HG02642 (cell line): ENCODE measurements around the gene C14orf119.

Source experiments
- ATAC-seq: cut with Tn5 transposase; IDR thresholded peaks from one replicate; pipeline ENCODE4 v1.9.1; 2021; ENCODE audit warnings: mild to moderate bottlenecking; ENCODE audit not compliant: unreplicated experiment, poor library complexity

The C14orf119 gene

DNA sequence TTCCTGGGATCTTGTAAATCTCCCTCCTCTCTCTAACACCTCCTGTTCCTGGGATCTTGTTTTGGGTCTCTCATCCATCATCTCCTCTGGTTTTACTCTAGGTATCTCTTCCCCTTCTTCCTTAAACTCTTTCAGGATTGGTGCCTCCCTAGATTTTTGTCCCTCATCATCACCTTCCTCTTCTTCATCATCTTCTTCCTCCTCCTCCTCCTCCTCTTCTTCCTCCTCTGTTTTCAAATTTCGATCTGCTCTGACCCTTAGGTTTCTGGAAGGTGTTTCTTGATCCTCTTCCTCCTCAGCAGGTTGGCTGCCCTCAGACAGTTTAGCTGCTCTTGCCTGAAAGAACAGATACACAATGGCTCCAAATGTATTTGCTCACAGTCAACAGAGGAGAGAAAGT lies 14.8 kb upstream of the C14orf119 start:
- ATAC-seq, result no peak

DNA sequence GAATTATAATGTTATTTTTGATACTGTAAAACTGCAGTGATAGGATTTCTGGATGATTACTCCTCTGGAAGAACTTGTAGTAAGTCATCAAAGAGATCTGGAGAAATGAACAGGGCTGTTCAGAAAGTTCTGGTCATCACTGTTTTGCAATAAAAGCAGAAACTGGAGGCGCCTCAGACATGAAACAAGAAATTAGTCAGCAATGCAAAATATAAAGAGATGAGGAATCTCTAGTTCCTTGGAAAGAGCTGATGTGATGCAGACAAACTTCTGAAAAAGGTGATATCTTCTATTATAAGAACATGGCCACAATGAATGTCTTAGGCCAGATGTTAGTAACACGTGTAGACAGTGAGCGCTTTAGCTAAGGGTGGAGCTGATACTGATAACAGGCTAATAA lies 9.8 kb upstream of the C14orf119 start:
- ATAC-seq, result no peak

DNA sequence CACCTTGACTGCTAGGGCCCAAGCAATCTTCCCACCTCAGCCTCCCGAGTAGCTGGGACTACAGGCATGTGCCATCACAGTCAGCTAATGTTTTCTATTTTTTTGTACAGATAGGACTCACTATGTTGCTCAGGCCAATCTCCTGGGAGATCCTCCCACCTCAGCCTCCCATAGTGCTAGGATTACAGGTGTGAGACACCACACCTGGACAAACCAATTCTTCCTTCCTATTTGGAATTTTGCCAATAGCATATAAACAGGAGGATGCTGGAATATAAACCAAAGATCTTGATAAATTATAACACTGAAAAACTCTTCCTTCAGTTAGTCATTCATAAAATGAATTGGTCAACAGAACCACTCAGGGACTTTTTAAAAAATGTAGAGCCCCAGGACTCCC lies 8.7 kb upstream of the C14orf119 start:
- no peak for ATAC-seq

DNA sequence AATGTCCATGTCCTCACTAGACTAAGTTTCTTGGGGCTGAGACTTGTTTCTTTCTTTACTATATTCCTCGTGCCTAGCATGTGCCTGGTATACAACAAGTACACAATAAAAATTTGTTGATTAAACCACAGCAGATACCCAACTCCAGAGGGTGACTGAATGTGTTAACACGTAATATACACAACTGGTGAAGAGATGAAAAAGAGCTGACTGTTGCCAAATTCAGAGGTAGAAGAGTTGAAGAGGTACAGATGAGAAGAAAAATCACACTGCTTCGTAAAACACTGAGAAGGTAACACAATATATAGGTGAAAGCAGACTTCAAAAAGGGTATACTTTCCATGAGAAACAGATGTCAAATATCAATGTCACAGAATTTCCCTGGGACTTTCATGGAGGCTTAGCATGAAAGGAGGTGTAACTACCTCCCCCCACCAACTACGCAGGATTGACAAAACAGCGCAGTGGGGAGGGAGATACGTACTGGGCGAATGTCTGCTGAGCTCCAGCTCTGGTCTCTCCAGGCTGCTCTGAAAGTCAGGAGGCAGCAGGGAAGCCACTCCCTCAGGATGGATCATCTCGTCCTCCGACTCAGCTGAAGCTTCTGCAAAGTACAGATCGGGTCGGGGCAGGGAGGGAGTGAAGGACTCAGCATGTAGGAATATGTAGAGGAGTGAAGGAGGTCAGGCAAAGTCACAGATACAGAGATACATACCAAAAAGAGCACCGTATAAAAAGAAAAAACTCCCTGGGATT lies 5.6 kb upstream of the C14orf119 start:
- no peak for ATAC-seq

DNA sequence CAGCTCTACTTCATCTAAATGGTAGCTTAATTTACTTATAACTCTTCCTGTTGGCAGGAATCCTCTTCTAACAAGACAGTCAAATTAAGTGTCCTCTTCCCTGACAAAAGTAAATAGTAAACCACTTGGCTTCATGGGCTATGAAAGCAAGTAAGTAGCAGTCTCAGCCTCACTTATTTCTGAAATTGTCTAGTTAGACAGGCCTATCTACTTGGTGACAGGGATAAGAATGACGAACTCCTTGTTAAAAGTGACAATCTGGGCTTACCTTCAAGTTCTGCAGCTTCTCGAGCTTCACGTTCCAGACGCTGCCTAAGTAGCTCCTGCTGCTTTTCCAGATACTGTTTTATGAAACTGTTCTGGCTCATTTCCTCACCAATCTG lies 5.1 kb upstream of the C14orf119 start:
- no peak for ATAC-seq

DNA sequence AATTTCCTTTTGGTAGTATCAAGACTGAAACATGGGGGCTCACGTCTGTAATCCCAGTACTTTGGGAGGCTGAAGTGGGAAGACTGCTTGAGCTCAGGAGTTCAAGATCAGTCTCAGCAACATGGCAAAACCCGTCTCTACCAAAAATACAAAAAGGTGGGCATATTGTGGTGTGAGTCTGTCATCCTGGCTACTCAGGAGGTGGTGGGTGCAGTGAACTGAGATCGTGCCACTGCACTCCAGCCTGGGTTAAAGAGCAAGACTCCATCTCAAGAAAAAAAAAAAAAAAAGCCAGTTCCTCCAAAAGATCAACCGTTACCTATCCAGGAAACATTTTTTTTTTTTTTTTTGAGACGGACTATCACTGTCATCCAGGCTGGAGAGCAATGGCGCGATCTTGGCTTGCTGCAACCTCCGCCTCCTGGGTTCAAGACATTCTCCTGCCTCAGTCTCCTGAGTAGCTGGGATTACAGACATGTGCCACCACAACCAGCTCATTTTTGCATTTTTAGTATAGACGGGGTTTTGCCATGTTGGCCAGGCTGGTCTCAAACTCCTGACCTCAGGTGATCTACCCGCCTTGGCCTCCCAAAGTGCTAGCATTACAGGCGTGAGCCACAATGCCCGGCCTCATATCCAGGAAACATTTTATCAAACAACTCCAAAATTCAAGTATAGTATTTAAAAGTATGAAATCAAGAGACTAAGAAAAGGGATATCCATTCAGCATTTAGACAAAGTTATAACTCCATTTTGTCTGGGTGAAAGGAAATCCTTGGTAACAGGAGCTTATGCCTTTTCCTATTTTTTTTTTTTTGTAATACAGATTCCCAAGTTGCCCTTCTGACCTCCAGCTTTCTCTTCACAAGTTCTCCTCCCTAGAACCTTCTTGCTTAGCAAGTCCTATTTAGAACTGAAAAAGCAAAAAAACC lies 3.7 kb upstream of the C14orf119 start:
- ATAC-seq, result no peak

DNA sequence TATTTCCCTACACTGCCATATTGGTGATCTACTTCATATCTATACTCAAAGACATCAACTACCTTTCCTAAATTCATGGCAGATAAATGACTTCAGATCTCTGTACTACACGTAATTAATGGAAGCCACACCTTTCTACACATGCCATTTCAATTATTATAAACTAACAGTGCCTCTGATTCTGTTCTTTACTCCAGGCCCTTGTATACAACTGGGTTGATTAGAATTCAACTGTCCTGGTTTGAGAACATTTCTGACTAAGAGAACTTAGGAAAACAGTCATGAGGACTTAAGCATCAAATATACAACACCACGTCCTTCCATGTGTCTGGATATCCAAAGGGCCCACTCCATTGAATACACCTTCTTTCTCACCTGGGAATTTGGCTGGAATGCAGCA lies 2.2 kb upstream of the C14orf119 start:
- ATAC-seq, result no peak

DNA sequence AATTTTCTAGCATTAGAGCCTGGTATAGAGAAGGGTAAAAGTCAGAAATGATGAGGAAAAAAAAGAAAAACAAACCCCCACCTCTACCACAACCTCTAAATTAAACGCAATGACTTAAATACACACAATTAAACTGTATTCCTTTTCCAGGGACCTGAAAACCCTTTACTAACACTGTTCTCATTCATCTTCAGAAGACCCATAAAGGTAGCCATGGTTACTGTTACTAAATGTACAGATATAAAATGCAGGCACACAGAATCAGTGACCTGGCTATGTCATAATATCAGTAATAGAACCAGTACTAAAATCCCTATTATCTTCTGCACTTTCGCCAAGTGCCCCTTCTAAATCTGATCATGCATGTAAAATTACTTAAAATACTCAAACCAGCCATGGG lies 1.8 kb upstream of the C14orf119 start:
- no peak for ATAC-seq

DNA sequence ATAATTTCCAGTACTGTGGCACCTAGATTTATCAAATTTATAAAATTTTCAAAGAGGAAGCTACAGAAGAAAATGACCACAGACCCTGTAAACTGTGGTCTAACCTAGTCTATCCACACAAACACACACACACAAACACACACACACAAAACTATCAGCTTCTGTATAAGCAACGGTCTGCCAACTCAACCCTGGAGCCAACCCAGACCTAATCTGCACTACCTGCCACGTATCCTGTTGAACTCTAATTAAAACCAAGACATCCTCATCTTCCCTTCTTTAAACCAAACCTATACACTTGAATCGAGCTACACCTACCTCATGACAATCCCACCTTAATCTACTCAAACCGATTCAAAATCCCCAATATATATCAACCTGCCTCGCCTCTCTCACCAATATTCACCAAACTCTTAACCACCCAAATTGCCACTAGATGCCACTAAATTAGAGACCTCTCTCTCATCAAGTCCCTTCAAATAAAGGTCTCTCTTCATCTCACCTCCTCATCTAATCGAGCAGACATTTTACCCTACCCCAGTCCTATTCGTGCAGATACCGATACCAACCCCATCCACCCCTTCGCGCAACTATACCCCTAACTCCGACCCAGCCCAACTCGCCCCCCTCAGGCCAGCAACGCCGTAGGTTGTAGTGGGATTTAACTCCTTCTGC lies 1.2 kb upstream of the C14orf119 start:
- no peak for ATAC-seq

DNA sequence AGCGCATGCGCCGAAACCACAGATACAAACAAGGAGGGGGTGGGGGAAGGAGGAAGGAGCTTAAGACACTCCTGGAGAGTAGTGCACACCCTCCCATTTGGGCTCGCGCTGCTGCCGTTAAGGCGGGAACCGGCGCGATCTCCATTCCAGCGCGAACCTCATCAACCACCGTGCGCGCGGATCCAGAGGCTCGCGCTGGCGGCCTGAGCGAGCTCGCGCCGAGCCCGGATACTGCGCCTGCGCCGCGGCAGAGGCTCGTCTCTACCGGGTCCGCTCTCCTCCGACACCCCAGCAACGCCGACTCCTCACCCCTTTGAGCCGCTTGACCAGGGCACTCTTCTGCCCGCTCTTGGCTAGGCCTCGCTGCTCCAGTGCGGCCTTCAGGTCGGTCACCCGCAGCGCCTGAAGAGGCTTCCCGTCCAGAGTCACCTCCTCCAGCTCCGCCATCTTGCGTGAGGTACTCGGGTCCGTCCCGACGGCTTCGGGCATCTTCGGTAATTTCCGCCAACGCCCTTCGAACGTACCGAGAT lies 574 bp upstream of the C14orf119 start, which contains the start of gene ACIN1:
ACIN1 (minus strand) TSS at position 471 of the 530 bp plus-strand sequence; CDS start at position 447, 24 bp downstream.
- peak; percentile 41 for ATAC-seq

DNA sequence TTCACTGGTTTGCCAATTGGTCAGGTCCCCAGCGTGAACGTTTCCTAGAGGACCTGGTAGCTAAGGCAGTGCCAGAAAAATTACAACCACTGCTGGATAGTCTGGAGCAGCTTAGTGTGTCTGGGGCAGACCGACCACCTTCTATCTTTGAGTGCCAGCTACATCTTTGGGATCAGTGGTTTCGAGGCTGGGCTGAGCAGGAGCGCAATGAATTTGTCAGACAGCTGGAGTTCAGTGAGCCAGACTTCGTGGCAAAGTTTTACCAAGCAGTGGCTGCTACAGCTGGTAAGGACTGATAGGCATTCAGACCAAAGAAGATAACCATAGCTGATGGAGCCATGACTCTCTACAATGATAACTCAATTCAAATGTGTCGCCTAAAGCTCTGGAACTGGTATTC lies 2.5 kb downstream of the C14orf119 start:
- no peak for ATAC-seq

DNA sequence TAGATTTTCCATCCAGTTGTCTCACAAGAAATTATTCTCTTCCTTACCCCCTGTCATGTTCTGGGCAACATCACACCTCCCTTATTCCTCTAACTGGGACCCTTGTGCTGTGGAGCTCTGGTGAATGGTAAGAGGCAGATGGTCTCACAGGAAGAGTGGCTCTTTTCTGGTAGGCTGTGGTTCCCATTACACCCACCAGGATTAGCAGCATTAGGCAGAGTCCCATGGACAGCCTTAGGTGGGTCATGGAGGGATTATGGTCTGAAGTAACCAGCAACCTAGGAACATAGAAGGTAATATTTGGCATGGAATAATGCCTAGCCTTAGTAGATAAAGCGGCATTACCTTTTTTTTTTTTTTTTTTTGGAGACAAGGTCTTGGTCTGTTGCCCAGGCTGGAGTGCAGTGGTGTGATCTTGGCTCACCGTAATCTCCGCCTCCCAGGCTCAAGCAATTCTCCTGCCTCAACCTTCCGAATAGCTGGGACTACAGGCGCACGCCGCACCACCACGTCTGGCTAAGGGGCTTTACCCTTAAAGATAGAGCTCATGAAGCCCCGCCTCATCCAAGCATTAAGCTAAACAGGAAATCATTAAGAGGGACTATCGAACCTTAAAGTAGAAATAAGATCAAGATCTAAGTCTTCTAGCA lies 4.0 kb downstream of the C14orf119 start:
- no peak for ATAC-seq

DNA sequence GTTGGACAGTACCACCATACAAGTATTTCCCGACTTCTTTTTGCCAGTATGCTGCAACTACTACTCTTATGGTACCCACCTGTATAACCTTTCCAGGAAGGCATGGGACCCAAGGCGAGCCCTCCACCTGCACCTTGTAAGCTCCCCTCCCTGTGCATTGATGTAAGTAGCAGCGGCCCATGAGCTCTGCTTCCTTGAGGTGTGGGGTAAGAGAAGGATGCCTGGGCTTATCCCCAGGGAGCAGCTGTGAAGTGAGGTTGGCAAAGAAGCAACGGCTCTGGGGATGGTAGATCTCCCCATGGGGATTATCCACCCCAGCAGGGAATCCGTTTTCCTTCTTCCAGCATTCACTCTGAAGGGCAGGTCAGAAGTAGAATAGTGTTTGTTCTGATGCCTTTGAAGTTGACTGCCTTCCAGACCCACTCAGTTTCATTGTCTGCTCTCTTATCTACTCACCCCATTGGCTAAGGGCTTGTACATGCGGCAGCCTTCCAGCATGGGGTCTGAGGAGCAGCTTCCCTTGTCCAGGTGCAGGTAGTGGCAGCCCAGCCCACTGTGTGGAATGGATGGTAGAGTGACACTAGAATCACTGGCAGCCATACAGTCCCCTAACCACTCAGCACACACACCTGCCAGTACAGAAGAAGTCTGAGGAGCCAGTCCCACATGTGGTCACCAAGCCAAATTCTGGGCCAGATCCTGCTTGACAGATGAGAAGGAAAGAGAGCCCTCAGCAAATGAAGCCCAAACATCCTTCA lies 6.1 kb downstream of the C14orf119 start:
- ATAC-seq, result no peak

DNA sequence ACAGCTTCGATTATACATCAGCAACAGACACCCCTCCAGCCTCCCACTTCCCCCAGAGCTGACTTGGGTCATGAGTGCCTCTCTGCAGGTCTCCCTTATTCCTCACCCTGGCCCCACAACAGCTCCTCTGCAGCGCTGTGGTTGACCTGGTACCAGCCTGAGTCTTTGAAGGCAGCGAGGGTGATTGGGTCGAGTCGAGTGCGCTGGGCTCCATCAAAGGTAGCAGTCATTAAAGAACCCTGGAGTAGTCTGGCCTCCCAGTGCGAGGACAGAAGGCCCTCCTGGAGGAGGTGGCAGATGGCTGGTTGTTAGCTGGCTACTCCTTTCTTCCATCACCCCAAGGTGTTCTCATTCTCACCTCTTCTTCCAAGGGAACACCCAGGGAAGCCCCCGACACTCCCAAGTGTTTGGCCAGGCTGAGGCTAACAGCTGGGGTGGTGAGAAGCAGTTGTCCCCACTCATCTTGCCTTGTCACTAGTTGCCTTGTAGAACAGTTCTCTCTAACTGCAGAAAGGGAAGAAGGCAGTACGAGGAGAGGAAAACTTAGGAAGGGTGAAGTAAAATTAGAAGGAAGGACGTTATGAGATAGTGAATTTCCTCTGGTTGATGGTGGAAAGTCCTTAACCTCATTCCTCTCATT lies 6.8 kb downstream of the C14orf119 start:
- no peak for ATAC-seq

DNA sequence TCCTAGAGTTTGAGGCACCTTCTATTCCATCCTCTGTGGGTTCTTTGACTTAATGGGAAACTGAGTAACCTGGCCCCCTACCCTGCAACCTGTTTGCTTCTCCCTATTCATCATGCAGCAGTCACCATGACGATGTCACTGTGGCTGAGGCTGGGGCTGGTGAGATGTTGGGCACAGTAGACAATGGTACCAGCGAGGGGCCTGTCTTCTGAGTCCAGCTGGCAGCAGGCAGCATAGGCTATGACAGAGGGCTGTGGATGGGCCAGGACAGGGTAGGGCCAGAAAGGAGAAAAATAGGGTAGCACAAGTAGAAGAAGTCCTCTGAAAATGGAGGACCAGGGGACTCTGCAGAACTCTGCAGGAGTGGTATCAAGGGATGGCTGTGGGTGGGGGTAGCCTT lies 7.5 kb downstream of the C14orf119 start:
- ATAC-seq, result no peak

DNA sequence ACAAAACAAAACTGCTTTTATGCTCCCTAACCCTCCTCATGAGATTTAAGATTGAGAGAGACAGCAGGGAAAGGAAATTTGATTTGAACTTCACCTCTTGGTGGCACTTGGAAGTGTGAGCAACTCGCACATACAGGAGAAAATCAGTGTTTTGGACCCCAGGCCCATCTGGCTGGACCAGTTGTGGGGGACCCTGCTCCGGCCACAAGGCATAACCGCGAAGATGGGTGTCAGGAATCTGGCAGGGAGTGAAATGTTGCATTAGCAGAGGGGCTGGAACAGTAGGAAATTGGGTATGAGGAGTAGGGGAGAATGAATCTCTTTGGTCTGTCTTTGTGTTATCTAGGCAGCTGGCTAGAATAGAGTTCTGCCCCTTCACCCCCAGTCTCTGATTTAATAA lies 8.3 kb downstream of the C14orf119 start:
- no peak for ATAC-seq

DNA sequence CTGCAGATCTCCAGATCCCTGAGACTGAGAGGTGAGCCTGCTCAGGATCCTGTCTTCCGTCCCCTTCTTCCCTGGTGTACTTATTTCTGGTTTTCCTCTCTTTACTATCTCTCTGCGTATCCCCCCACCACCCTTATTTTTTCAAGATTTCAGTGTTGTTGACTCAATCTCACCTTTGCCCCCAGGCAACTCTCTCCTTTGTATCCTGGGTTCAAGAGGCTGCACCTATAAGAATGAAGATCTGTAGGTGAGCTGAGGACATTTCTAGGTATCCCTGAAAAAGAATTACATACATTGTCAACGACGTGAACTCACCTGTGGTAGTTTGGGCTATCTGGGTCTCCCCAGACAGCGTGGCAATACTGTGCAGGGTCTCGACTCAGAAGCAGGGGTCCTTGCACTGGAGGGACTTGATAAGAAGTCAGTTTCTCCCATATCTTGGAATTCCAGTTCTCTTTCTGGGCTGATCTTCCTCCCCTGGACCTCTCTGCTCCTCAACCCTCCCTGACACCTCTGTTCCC lies 8.8 kb downstream of the C14orf119 start:
- ATAC-seq, result no peak

DNA sequence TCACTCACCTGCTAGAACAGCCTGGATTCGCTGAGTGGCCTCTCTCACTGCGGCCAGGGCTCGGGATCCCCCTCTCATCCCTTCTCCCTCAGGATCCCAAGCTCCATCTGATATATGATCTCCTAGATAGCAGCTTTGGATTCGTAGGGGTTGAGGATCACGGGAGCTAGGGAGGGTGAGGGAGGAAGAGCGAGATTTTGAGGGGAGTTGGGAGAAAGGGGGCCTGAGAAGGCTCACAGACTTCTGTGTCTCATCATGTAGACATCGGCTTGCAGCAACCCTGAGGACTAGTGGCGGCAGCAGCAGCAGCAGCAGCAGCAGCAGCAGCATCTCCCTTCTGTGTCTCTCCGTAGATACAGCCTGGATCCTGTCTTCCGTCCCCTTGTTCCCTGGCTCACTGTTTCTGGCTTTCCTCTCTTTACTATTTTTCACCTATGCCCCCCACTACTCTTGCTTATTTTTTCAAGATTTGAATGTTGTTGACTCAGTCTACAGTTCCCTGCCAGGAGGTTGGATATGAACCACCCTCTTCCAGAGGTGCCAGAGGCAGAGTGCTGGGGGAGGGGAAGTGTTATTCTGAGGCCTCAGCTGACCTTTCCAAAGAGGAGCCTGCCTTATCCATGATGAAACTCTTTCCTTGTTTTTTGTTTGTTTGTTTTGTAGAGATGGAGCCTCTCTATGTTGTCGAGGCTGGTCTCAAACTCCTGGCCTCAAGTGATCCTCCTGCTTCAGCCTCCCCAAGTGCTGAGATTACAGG lies 9.5 kb downstream of the C14orf119 start, which contains the start of gene CIROP:
CIROP (minus strand) TSS at position 399 of the 757 bp plus-strand sequence; CDS start at position 330, 69 bp downstream.
- no peak for ATAC-seq
